HCT116 (cell line): ENCODE results near the gene ENDOD1. TPM values are rescaled to one million over a fixed set of nuclear protein-coding genes. Genes with fewer than 3 reads are reported as not detected.

ENCODE experiments used
- ATAC-seq: fragments of 200-7000 bp; cut with Tn5 transposase; 2 replicates; pipeline ENCODE4 v1.9.1; 2020; ENCODE audit warnings: mild to moderate bottlenecking, moderate library complexity
- BruUV-seq: library from RNA; stranded (reverse); fragments of 400-500 nt; replicated peaks from 2 replicates; lab custom pipeline; 2021; lab: Mats Ljungman, UMichigan
- CTCF ChIA-PET: fragments of 300-600 bp; sonication (Branson Sonifier 250); formaldehyde crosslinking; loops from one replicate; lab custom pipeline; 2021; ENCODE audit warnings: antibody characterized with exemption; lab: Charles Lee
- POLR2A ChIA-PET: fragments of 300-600, 350-600 bp; sonication (Branson Sonifier 250); formaldehyde crosslinking; loops from one replicate; lab custom pipeline; 2021; ENCODE audit warnings: antibody characterized with exemption; lab: Charles Lee
- RAD21 ChIA-PET, 2 experiments: fragments of 300-600 bp; sonication (Branson Sonifier 250); formaldehyde crosslinking; loops; one replicate each; lab custom pipeline; 2023; ENCODE audit warnings: low total read pairs in 2 of 2; ENCODE audit not compliant: uncharacterized antibody in 2 of 2, unreplicated experiment in 2 of 2, low non-redundant PET in 1 of 2; lab: Charles Lee
- DNase-seq: peaks from one replicate; pipeline ENCODE4 v3.0.0-alpha.2; 2010; ENCODE audit warnings: low read depth, low spot score
- H2AFZ ChIP-seq: fragments of 200-600 bp; shearing (Covaris generic), sonication (generic); 2 replicates; pipeline ENCODE4 v1.6.1; 2017; ENCODE audit warnings: low read depth, mixed run types, mixed read lengths, antibody characterized with exemption, low read length; ENCODE audit not compliant: poor library complexity, severe bottlenecking
- H3K27ac ChIP-seq: 2 replicates; pipeline ENCODE4 v1.5.1; 2012; ENCODE audit warnings: low read depth, low read length
- H3K27me3 ChIP-seq: fragments of 200-600 bp; sonication (generic); 2 replicates; pipeline ENCODE4 v1.6.1; 2016; ENCODE audit warnings: mixed run types, low read length, mixed read lengths; ENCODE audit not compliant: insufficient read depth
- H3K36me3 ChIP-seq, 2 experiments: fragments of 200-500 bp in 1 of 2; fragments of 200-600 bp in 1 of 2; sonication (Bioruptor generic) in 1 of 2; sonication (generic) in 1 of 2; 2 replicates each; pipeline versions ENCODE4 v1.5.1 to v1.6.1; 2014 to 2016; ENCODE audit warnings: low read length in 2 of 2, inconsistent platforms in 1 of 2, mixed read lengths in 1 of 2, mixed run types in 1 of 2; ENCODE audit not compliant: insufficient read depth in 2 of 2, control insufficient read depth in 1 of 2
- H3K4me1 ChIP-seq, 2 experiments: fragments of 200-600 bp in 1 of 2; sonication (generic) in 1 of 2; 2 replicates each; pipeline versions ENCODE4 v1.5.1 to v1.6.1; 2012 to 2017; ENCODE audit warnings: low read length in 2 of 2, inconsistent platforms in 1 of 2, mild to moderate bottlenecking in 1 of 2, mixed read lengths in 1 of 2, mixed run types in 1 of 2, moderate library complexity in 1 of 2; ENCODE audit not compliant: insufficient read depth in 2 of 2, control insufficient read depth in 1 of 2
- H3K4me2 ChIP-seq: fragments of 200-600 bp; sonication (generic); 2 replicates; pipeline ENCODE4 v1.6.1; 2017; ENCODE audit warnings: mixed run types, low read length, mixed read lengths
- H3K4me3 ChIP-seq, 2 experiments: fragments of 200-600 bp in 1 of 2; sonication (generic) in 1 of 2; replicated peaks in 1 of 2; 2 replicates each; pipeline ENCODE4 v1.5.1; 2011 to 2016; ENCODE audit warnings: low read length in 2 of 2, control low read depth in 1 of 2, low read depth in 1 of 2, mild to moderate bottlenecking in 1 of 2, mixed read lengths in 1 of 2, mixed run types in 1 of 2
- H3K79me2 ChIP-seq: fragments of 200-600 bp; sonication (generic); 2 replicates; pipeline ENCODE4 v1.6.1; 2017; ENCODE audit warnings: mild to moderate bottlenecking, mixed run types, low read length, moderate library complexity, mixed read lengths; ENCODE audit not compliant: insufficient read depth
- H3K9ac ChIP-seq: fragments of 200-600 bp; sonication (generic); 2 replicates; pipeline ENCODE4 v1.6.1; 2016; ENCODE audit warnings: low read length, mixed read lengths
- H3K9me2 ChIP-seq: fragments of 200-600 bp; sonication (generic), shearing (Covaris generic); 2 replicates; pipeline ENCODE4 v1.6.1; 2017; ENCODE audit warnings: mixed run types, mild to moderate bottlenecking, moderate library complexity; ENCODE audit not compliant: insufficient read depth
- H3K9me3 ChIP-seq, 2 experiments: fragments of 200-500 bp in 1 of 2; fragments of 200-600 bp in 1 of 2; sonication (Bioruptor generic) in 1 of 2; sonication (generic) in 1 of 2; 2 replicates each; pipeline ENCODE4 v1.6.1; 2014 to 2017; ENCODE audit warnings: low read length in 2 of 2, mixed read lengths in 2 of 2, inconsistent platforms in 1 of 2, low read depth in 1 of 2, mild to moderate bottlenecking in 1 of 2, mixed run types in 1 of 2, moderate library complexity in 1 of 2; ENCODE audit not compliant: control insufficient read depth in 1 of 2, insufficient read depth in 1 of 2
- H4K20me1 ChIP-seq: fragments of 200-600 bp; sonication (generic), shearing (Covaris generic); 2 replicates; pipeline ENCODE4 v1.6.1; 2017; ENCODE audit warnings: mixed run types, mild to moderate bottlenecking, moderate library complexity; ENCODE audit not compliant: insufficient read depth
- ATF3 ChIP-seq: IDR thresholded peaks from 2 replicates; pipeline ENCODE4 v1.6.1; 2012
- CEBPB ChIP-seq: IDR thresholded peaks from 2 replicates; pipeline ENCODE4 v1.6.1; 2012; ENCODE audit warnings: low read depth
- CTCF ChIP-seq, 3 experiments: fragments of 200-600 bp in 1 of 3; sonication (generic) in 1 of 3; IDR thresholded peaks in 2 of 3; conservative IDR thresholded peaks in 1 of 3; 2 replicates each; pipeline ENCODE4 v1.5.1; 2012 to 2017; ENCODE audit warnings: low read depth in 2 of 3, low read length in 2 of 3, antibody characterized with exemption in 1 of 3, borderline replicate concordance in 1 of 3, control low read depth in 1 of 3, mild to moderate bottlenecking in 1 of 3, mixed read lengths in 1 of 3, mixed run types in 1 of 3, moderate library complexity in 1 of 3; ENCODE audit not compliant: insufficient read depth in 1 of 3
- ELF1 ChIP-seq: IDR thresholded peaks from 2 replicates; pipeline ENCODE4 v1.6.1; 2012; ENCODE audit warnings: low read depth, borderline replicate concordance
- EZH2 ChIP-seq: fragments of 200-600 bp; sonication (generic); IDR thresholded peaks from 2 replicates; pipeline ENCODE4 v1.6.1; 2017; ENCODE audit warnings: antibody characterized with exemption, mixed run types
- EZH2phosphoT487 ChIP-seq: fragments of 200-600 bp; IDR thresholded peaks from 2 replicates; pipeline ENCODE4 v1.6.1; 2018; ENCODE audit warnings: antibody characterized with exemption, borderline replicate concordance
- FOSL1 ChIP-seq: IDR thresholded peaks from 2 replicates; pipeline ENCODE4 v1.6.1; 2012; ENCODE audit warnings: low read depth
- JUND ChIP-seq: IDR thresholded peaks from 2 replicates; pipeline ENCODE4 v1.6.1; 2012
- POLR2A ChIP-seq: IDR thresholded peaks from 2 replicates; pipeline ENCODE4 v1.7.0; 2011; ENCODE audit warnings: borderline replicate concordance; ENCODE audit not compliant: insufficient read depth, insufficient read length; ENCODE audit errors: extremely low read depth
- POLR2AphosphoS5 ChIP-seq: IDR thresholded peaks from 2 replicates; pipeline ENCODE4 v1.6.1; 2011; ENCODE audit warnings: mild to moderate bottlenecking, low read depth, low read length, moderate library complexity
- REST ChIP-seq: IDR thresholded peaks from 2 replicates; pipeline ENCODE4 v1.6.1; 2012; ENCODE audit warnings: low read depth
- SIN3A ChIP-seq: IDR thresholded peaks from 2 replicates; pipeline ENCODE4 v1.6.1; 2012; ENCODE audit warnings: low read depth
- SRF ChIP-seq: IDR thresholded peaks from 2 replicates; pipeline ENCODE4 v1.6.1; 2012; ENCODE audit warnings: low read depth
- TCF7L2 ChIP-seq: IDR thresholded peaks from 2 replicates; pipeline ENCODE4 v1.7.0; 2011; ENCODE audit warnings: borderline replicate concordance, inconsistent platforms; ENCODE audit not compliant: insufficient read depth, insufficient read length; ENCODE audit errors: extremely low read depth
- ZBTB33 ChIP-seq: IDR thresholded peaks from 2 replicates; pipeline ENCODE4 v1.6.1; 2011; ENCODE audit warnings: mild to moderate bottlenecking, low read length, moderate library complexity; ENCODE audit not compliant: insufficient replicate concordance; ENCODE audit errors: extremely low read depth
- ZFX ChIP-seq: fragments of 450-650 bp; IDR thresholded peaks from 2 replicates; pipeline ENCODE4 v1.6.1; 2017
- ZNF274 ChIP-seq: fragments of 200-500 bp; sonication (Bioruptor generic); IDR thresholded peaks from 2 replicates; pipeline ENCODE4 v1.6.1; 2014; ENCODE audit warnings: mild to moderate bottlenecking, low read depth, low read length, inconsistent platforms
- intact Hi-C: fragments of 100-400 bp; cut with micrococcal nuclease; formaldehyde crosslinking; loops from 2 replicates; pipeline ENCODE4 v1.10.0; 2022
- total RNA-seq: library from RNA; stranded (reverse); gene quantifications from one replicate; pipeline ENCODE4 v1.2.1, GENCODE V29; 2021; ENCODE audit not compliant: unreplicated experiment

Gene ENDOD1
- total RNA-seq, 1 experiment from 2014 or later, result 33.6 TPM

- Histone ChIP-seq H3K9me2 (no peaks in the 10 kb centered on the region), H3K27me3 (no peaks in the 10 kb centered on the region), H3K4me1 (no peaks in the 10 kb centered on the region), H3K79me2 (no peaks in the 10 kb centered on the region), H3K4me2 (no peak overlapping the region), H3K4me3 (no peak overlapping the region), H2AFZ (no peak overlapping the region), H3K9me3 (no peaks in the 10 kb centered on the region), H3K27ac (no peak overlapping the region), H3K9ac (no peak overlapping the region), H4K20me1 (no peaks in the 10 kb centered on the region), H3K36me3 (no peaks in the 10 kb centered on the region)
- POLR2A ChIA-PET, result no interaction called here
- intact Hi-C loops, result no loop called here
- no peak for TF ChIP-seq CTCF (IDR thresholded peaks at IDR 0.05 in 2 of 3, conservative IDR thresholded peaks at IDR 0.05 in 1 of 3; ENCODE audit: borderline replicate concordance in 1 of 3, insufficient read depth in 1 of 3, low read depth in 2 of 3, low read length in 2 of 3)
- no peak for TF ChIP-seq ATF3
- no peak for TF ChIP-seq REST
- TF ChIP-seq ZFX, result no peak
- TF ChIP-seq EZH2, result no peak
- TF ChIP-seq TCF7L2, result no peak
- no peak for TF ChIP-seq ZNF274
- no peak for TF ChIP-seq POLR2AphosphoS5
- TF ChIP-seq ZBTB33, result no peak
- TF ChIP-seq FOSL1, result no peak
- TF ChIP-seq SRF, result no peak
- no peak for TF ChIP-seq SIN3A
- no peak for TF ChIP-seq EZH2phosphoT487
- no peak for TF ChIP-seq CEBPB
- no peak for TF ChIP-seq JUND
- no peak for TF ChIP-seq ELF1
- no peak for TF ChIP-seq POLR2A
- CTCF ChIA-PET, result no interaction called here
- RAD21 ChIA-PET, result no interaction called here
- BruUV-seq, result no TSS peak
- DNase-seq (no peak), ATAC-seq (no peak)
Measured at GRCh38 chr11:95054356-95054755, 35.3 kb upstream of the ENDOD1 start.
